SU-DHL-6 (cell line): Measurements from ENCODE around the gene LPGAT1.

Experiments used
- H2AFZ ChIP-seq: fragments of 200-600 bp; sonication (generic); 2 replicates; pipeline ENCODE4 v1.6.1; 2014; ENCODE audit warnings: low read depth, mild to moderate bottlenecking, moderate library complexity, mixed read lengths, antibody characterized with exemption, low read length; ENCODE audit not compliant: severe bottlenecking
- H3F3A ChIP-seq: fragments of 200-600 bp; shearing (Covaris generic); 2 replicates; pipeline ENCODE4 v1.6.0; 2016; ENCODE audit warnings: antibody characterized with exemption, mild to moderate bottlenecking; ENCODE audit not compliant: insufficient read depth
- H3K27ac ChIP-seq: fragments of 200-600 bp; sonication (generic); 2 replicates; pipeline ENCODE4 v1.5.1; 2016; ENCODE audit warnings: low read depth, mild to moderate bottlenecking, low read length, moderate library complexity, mixed read lengths
- H3K27me3 ChIP-seq: fragments of 200-600 bp; sonication (generic), shearing (Covaris generic); 2 replicates; pipeline ENCODE4 v1.6.0; 2014; ENCODE audit warnings: mild to moderate bottlenecking, low read length
- H3K36me3 ChIP-seq: fragments of 200-600 bp; sonication (generic); 2 replicates; pipeline ENCODE4 v1.6.1; 2014; ENCODE audit warnings: mild to moderate bottlenecking, low read length, mixed read lengths
- H3K4me2 ChIP-seq: fragments of 300-600, 200-600 bp; shearing (Covaris generic), sonication (generic); 2 replicates; pipeline ENCODE4 v1.6.0; 2014; ENCODE audit warnings: low read length, low read depth, mild to moderate bottlenecking; ENCODE audit not compliant: poor library complexity, severe bottlenecking
- H3K4me3 ChIP-seq: fragments of 200-600 bp; sonication (generic); 2 replicates; pipeline ENCODE4 v1.5.1; 2014; ENCODE audit warnings: antibody characterized with exemption, low read length, mild to moderate bottlenecking, mixed read lengths; ENCODE audit not compliant: insufficient read depth, poor library complexity, severe bottlenecking
- H3K79me2 ChIP-seq: fragments of 200-600 bp; sonication (generic); 2 replicates; pipeline ENCODE4 v1.6.1; 2014; ENCODE audit warnings: mild to moderate bottlenecking, low read length, moderate library complexity; ENCODE audit not compliant: insufficient read depth
- H3K9ac ChIP-seq: fragments of 200-600 bp; sonication (generic); 2 replicates; pipeline ENCODE4 v1.7.0; 2014; ENCODE audit warnings: mild to moderate bottlenecking, low read length
- H3K9me2 ChIP-seq: fragments of 200-600 bp; sonication (generic); replicated peaks from 2 replicates; pipeline ENCODE4 v1.6.1; 2014; ENCODE audit warnings: low read length; ENCODE audit not compliant: insufficient read depth
- H3K9me3 ChIP-seq: fragments of 200-600 bp; sonication (generic); 2 replicates; pipeline ENCODE4 v1.6.1; 2014; ENCODE audit warnings: low read length, mixed read lengths; ENCODE audit not compliant: insufficient read depth
- H4K20me1 ChIP-seq: fragments of 200-600 bp; sonication (generic); 2 replicates; pipeline ENCODE4 v1.6.1; 2014; ENCODE audit warnings: low read depth, mild to moderate bottlenecking, antibody characterized with exemption, low read length, moderate library complexity, mixed read lengths
- EZH2phosphoT487 ChIP-seq: fragments of 200-600 bp; sonication (generic), shearing (Covaris generic); conservative IDR thresholded peaks from 2 replicates; pipeline ENCODE4 v1.6.1; 2018; ENCODE audit warnings: mild to moderate bottlenecking, antibody characterized with exemption, low read length, moderate library complexity, mixed read lengths
- TF ChIP-seq, protein P1 (sequence below): fragments of 200-600 bp; sonication (generic); IDR thresholded peaks from one replicate; pipeline ENCODE4 v1.5.1; 2017; ENCODE audit warnings: antibody characterized with exemption, mild to moderate bottlenecking, low read length, moderate library complexity; ENCODE audit not compliant: insufficient read depth, poor library complexity, severe bottlenecking

LPGAT1 gene

DNA sequence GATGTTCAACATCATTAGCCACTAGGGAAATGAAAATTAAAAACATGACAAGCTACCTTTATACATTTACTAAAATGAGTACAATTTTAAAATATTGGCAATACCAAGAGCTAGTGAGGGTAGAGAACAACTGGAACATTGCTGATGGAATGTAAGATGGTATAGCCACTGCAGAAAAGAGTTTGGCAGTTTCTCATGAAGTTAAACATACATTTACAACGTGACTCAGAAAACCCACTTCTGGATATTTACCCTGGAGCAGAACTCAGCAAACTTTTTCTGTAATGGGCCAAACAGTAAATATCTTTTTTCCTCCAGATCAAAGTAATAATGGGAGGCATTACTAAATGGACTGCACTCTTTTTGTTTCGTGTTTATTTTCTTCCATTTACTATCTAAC lies 22.1 kb downstream of the LPGAT1 start:
- H3K9me3 ChIP-seq: no peaks in the 10 kb centered on the region

DNA sequence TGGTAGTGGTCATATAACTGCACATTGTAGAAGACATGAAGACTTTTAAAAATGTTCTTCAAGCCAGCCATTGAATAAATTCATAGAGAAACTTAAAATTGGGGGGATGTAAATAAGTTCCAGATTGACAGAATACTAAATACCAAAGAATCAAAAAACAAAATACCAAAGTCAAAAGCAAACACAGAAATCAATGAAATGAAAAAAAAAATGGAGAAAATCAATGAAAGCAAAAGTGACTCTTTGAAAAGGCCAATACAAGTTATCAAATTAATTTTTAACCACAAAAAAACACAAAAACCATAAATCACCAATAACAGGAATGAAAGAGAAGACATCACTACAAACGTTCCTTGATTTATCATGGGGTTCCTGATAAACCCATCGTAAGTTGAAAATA lies 25.6 kb downstream of the LPGAT1 start:
- Histone ChIP-seq H3K9me2 (no peaks in the 10 kb centered on the region), H3K4me2 (no peak overlapping the region), H3K27ac (no peak overlapping the region), H3F3A (no peaks in the 10 kb centered on the region), H3K4me3 (no peak overlapping the region), H4K20me1 (no peaks in the 10 kb centered on the region), H3K79me2 (no peaks in the 10 kb centered on the region), H2AFZ (no peak overlapping the region), H3K36me3 (no peaks in the 10 kb centered on the region), H3K9me3 (no peaks in the 10 kb centered on the region), H3K9ac (no peak overlapping the region), H3K27me3 (no peaks in the 10 kb centered on the region)
- TF ChIP-seq EZH2phosphoT487: no peak
- TF ChIP-seq, protein P1, sequence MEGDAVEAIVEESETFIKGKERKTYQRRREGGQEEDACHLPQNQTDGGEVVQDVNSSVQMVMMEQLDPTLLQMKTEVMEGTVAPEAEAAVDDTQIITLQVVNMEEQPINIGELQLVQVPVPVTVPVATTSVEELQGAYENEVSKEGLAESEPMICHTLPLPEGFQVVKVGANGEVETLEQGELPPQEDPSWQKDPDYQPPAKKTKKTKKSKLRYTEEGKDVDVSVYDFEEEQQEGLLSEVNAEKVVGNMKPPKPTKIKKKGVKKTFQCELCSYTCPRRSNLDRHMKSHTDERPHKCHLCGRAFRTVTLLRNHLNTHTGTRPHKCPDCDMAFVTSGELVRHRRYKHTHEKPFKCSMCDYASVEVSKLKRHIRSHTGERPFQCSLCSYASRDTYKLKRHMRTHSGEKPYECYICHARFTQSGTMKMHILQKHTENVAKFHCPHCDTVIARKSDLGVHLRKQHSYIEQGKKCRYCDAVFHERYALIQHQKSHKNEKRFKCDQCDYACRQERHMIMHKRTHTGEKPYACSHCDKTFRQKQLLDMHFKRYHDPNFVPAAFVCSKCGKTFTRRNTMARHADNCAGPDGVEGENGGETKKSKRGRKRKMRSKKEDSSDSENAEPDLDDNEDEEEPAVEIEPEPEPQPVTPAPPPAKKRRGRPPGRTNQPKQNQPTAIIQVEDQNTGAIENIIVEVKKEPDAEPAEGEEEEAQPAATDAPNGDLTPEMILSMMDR: no peak

More for the DNA sequence above, 22.1 kb downstream of the LPGAT1 start:
- TF ChIP-seq, protein P1: no peak
- TF ChIP-seq EZH2phosphoT487: no peak
- H3K27me3 ChIP-seq: no peaks in the 10 kb centered on the region
- no peak overlapping the region for H3K9ac ChIP-seq
- no peak overlapping the region for H3K4me2 ChIP-seq
- no peak overlapping the region for H3K4me3 ChIP-seq
- H3K27ac ChIP-seq: no peak overlapping the region
- no peaks in the 10 kb centered on the region for H3K9me2 ChIP-seq
- no peak overlapping the region for H2AFZ ChIP-seq
- H3K79me2 ChIP-seq: no peaks in the 10 kb centered on the region
- no peaks in the 10 kb centered on the region for H3K36me3 ChIP-seq
- no peaks in the 10 kb centered on the region for H3F3A ChIP-seq
- H4K20me1 ChIP-seq: no peaks in the 10 kb centered on the region

DNA sequence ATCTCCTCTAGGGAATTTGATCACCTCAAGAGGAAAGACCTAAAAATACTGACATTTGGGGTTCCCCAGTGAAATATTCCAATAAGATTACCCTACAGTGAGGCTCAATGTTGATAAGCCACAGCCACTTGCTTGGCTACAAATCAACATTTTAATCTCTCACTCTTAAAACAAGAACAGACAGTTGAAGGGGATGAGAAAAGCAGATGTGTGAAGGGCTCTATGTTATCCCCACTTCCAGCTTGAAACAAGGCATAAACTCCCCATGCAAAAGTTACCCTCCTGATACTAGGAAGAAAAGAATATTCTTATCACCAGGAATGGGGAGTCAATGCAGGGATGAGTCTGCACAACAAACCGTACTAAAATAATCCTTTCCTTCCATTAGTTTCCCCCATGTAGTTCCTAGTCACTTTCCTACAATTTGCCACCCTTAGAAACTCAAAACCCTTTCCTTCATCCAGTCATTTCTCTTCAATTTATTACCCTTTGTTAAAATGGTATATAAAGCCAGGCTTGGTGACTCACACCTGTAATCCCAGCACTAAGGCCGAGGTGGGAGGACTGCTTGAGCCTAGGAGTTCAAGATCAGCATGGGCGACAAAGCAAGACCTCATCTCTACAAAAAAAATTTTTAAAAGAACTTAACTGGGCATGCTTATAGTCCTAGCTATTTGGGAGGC lies 29.5 kb downstream of the LPGAT1 start:
- Histone ChIP-seq H3K36me3 (no peaks in the 10 kb centered on the region), H3F3A (no peaks in the 10 kb centered on the region), H3K27me3 (no peaks in the 10 kb centered on the region), H3K4me2 (no peak overlapping the region), H2AFZ (no peak overlapping the region), H3K9me3 (no peaks in the 10 kb centered on the region), H3K79me2 (no peaks in the 10 kb centered on the region), H3K4me3 (no peak overlapping the region), H3K9me2 (no peaks in the 10 kb centered on the region), H3K9ac (no peak overlapping the region), H4K20me1 (no peaks in the 10 kb centered on the region), H3K27ac (no peak overlapping the region)
- TF ChIP-seq, protein P1: no peak
- TF ChIP-seq EZH2phosphoT487: no peak
